Stimulated activated naive CD8-positive, alpha-beta T cell treated with anti-CD3 and anti-CD28 coated beads, Interleukin-15, amount 100 ng/mL, for 72 hours (primary cell): ENCODE results near the gene C1QTNF8.
A peak's percentile ranks its signal among the peaks of the same experiment; 100 is the strongest.
"Not testable (repeated sequence)": the region's sequence is repeated elsewhere in the genome, so short reads cannot be mapped to it uniquely, and the experiment has no call there.

Experiments used
- ATAC-seq: fragments of 150-1000 bp; cut with Tn5 transposase; 2 replicates; pipeline ENCODE4 v1.10.0; 2021; ENCODE audit warnings: mild to moderate bottlenecking, moderate library complexity
- DNase-seq, 2 donors: peaks; one replicate each; pipeline ENCODE4 v3.0.0; 2021 to 2022
- H3K27ac Mint-ChIP-seq, 2 donors: one replicate each; pipeline ENCODE4 v1.8.0; 2022; ENCODE audit warnings: mild to moderate bottlenecking in 2 of 2, mixed read lengths in 2 of 2, moderate library complexity in 2 of 2
- H3K27me3 Mint-ChIP-seq: one replicate; pipeline ENCODE4 v1.8.0; 2022; ENCODE audit warnings: mixed read lengths
- H3K4me1 Mint-ChIP-seq: one replicate; pipeline ENCODE4 v1.8.0; 2022; ENCODE audit warnings: mild to moderate bottlenecking, mixed read lengths
- H3K4me3 Mint-ChIP-seq, 2 donors: one replicate each; pipeline ENCODE4 v1.8.0; 2022; ENCODE audit warnings: mild to moderate bottlenecking in 2 of 2, mixed read lengths in 2 of 2, moderate library complexity in 1 of 2
- H3K9me3 Mint-ChIP-seq, 2 donors: one replicate each; pipeline ENCODE4 v1.8.0; 2022; ENCODE audit warnings: mixed read lengths in 2 of 2

The C1QTNF8 gene

DNA sequence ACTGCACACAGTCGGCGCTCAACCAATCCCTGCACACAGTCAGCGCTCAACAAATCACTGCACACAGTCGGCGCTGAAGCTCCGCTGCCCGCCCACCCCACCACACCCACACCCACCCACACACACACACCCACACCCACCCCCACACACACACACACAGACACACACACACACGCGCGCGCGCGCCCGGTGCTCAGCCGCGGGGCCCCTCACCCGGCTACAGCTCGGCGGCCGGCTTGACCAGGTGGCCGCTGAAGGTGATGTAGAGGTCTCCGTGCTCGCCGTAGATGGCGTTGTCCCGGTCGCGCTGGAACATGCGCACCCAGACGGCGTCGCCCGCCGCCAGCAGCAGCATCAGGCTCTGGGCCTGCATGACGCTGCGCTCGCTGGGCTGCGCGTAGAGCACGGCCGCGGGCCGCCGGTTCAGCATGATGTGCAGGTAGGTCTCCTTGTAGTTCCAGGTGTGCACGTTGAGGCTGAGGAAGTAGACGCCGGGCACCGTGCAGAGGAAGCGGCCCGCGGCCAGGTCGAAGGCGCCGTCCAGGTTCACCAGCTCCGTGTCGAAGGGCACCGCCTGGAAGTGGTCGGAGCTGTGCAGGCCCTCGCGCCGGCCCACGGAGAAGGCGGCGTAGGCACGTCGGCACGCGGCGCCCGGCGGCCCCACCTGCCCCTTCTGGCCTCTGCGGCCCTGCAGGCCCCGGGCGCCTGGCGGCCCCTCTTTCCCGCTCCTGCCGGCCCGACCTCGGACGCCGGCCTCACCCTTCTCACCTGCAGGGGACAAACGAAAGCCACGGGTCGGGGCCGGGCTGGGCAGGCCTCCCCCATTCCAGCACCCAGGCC lies 2.5 kb downstream of the C1QTNF8 start:
- DNase-seq (peak; percentile 56 to 69), ATAC-seq (peak; percentile 55)
- peak overlapping the region in 1 of 2 donors; percentile 55 for H3K4me3 Mint-ChIP-seq
- peaks cover 17% of the 10 kb centered on the region for H3K27me3 Mint-ChIP-seq
- peaks cover 0 to 7% of the 10 kb centered on the region in 2 donors for H3K9me3 Mint-ChIP-seq
- H3K4me1 Mint-ChIP-seq = peaks cover 5% of the 10 kb centered on the region
- peak overlapping the region in 1 of 2 donors; percentile 72 for H3K27ac Mint-ChIP-seq

DNA sequence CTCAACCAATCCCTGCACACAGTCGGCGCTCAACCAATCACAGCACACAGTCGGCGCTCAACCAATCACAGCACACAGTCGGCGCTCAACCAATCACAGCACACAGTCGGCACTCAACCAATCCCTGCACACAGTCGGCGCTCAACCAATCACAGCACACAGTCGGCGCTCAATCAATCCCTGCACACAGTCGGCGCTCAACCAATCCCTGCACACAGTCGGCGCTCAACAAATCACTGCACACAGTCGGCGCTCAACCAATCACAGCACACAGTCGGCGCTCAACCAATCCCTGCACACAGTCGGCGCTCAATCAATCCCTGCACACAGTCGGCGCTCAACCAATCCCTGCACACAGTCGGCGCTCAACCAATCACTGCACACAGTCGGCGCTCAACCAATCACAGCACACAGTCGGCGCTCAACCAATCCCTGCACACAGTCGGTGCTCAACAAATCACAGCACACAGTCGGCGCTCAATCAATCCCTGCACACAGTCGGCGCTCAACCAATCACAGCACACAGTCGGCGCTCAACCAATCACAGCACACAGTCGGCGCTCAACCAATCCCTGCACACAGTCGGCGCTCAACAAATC lies 3.3 kb downstream of the C1QTNF8 start:
- not testable (repeated sequence) for H3K4me1 Mint-ChIP-seq, H3K9me3 Mint-ChIP-seq, H3K27ac Mint-ChIP-seq, H3K4me3 Mint-ChIP-seq, DNase-seq, ATAC-seq
- peaks cover 22% of the 10 kb centered on the region for H3K27me3 Mint-ChIP-seq

DNA sequence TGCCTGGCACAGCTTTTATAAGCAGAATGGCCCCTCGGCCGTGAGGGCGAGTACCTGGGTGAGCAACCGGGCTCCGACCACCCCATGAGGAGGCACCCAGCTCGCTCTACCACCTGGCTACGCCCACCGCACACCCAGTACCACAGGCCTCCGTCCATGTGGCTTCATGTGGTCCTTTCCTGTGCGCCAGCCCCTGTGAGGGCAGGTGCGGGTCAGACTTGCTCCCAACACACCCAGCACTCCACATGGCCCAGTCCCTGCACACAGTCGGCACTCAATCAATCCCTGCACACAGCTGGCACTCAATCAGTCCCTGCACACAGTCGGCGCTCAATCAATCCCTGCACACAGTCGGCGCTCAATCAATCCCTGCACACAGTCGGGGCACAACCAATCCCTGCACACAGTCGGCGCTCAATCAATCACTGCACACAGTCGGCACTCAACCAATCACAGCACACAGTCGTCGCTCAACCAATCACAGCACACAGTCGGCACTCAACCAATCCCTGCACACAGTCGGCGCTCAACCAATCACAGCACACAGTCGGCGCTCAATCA lies 4.0 kb downstream of the C1QTNF8 start:
- H3K4me3 Mint-ChIP-seq = no peak overlapping the region

GRCh38 chr16:1090620-1091587 lies 5.1 kb downstream of the C1QTNF8 start:
- no peak overlapping the region for H3K4me3 Mint-ChIP-seq
- H3K27me3 Mint-ChIP-seq = peaks cover 23% of the 10 kb centered on the region
- DNase-seq (no peak), ATAC-seq (no peak)
- H3K4me1 Mint-ChIP-seq = peaks cover 5% of the 10 kb centered on the region
- H3K27ac Mint-ChIP-seq = no peak overlapping the region
- H3K9me3 Mint-ChIP-seq = peaks cover 0 to 8% of the 10 kb centered on the region in 2 donors

More for the DNA sequence above, 4.0 kb downstream of the C1QTNF8 start:
- peaks cover 0 to 7% of the 10 kb centered on the region in 2 donors for H3K9me3 Mint-ChIP-seq
- peaks cover 5% of the 10 kb centered on the region for H3K4me1 Mint-ChIP-seq
- H3K27ac Mint-ChIP-seq = no peak overlapping the region
- ATAC-seq = no peak
- peaks cover 22% of the 10 kb centered on the region for H3K27me3 Mint-ChIP-seq
- no peak for DNase-seq

GRCh38 chr16:1089822-1090619 lies 6.0 kb downstream of the C1QTNF8 start:
- ATAC-seq (no peak), DNase-seq (no peak)
- no peak overlapping the region for H3K27ac Mint-ChIP-seq
- H3K9me3 Mint-ChIP-seq = peaks cover 8 to 17% of the 10 kb centered on the region in 2 donors
- peaks cover 29% of the 10 kb centered on the region for H3K27me3 Mint-ChIP-seq
- H3K4me3 Mint-ChIP-seq = no peak overlapping the region
- peaks cover 5% of the 10 kb centered on the region for H3K4me1 Mint-ChIP-seq

DNA sequence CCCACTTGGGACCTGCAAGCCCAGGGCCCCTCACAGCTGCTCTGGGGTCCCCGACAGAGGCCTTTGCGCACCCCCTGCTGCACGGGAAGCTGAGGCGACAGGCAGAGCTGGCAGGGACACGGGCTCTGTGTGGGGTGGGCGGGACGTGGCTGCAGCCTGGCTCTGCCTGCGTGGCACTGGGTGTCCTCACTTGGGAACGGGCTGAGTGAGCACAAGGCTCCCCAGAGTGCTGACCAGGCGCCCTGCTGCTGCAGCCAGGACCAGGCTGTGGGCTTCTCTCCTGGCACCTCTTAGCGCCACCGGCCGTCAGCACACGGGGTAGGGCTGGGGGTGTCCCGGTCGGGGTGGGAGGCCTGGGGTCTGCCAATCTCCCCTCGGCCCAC lies 6.6 kb downstream of the C1QTNF8 start:
- H3K4me1 Mint-ChIP-seq = peaks cover 5% of the 10 kb centered on the region
- no peak overlapping the region for H3K4me3 Mint-ChIP-seq
- H3K27ac Mint-ChIP-seq = no peak overlapping the region
- DNase-seq (no peak), ATAC-seq (no peak)
- peaks cover 35% of the 10 kb centered on the region for H3K27me3 Mint-ChIP-seq
- peaks cover 8 to 23% of the 10 kb centered on the region in 2 donors for H3K9me3 Mint-ChIP-seq

DNA sequence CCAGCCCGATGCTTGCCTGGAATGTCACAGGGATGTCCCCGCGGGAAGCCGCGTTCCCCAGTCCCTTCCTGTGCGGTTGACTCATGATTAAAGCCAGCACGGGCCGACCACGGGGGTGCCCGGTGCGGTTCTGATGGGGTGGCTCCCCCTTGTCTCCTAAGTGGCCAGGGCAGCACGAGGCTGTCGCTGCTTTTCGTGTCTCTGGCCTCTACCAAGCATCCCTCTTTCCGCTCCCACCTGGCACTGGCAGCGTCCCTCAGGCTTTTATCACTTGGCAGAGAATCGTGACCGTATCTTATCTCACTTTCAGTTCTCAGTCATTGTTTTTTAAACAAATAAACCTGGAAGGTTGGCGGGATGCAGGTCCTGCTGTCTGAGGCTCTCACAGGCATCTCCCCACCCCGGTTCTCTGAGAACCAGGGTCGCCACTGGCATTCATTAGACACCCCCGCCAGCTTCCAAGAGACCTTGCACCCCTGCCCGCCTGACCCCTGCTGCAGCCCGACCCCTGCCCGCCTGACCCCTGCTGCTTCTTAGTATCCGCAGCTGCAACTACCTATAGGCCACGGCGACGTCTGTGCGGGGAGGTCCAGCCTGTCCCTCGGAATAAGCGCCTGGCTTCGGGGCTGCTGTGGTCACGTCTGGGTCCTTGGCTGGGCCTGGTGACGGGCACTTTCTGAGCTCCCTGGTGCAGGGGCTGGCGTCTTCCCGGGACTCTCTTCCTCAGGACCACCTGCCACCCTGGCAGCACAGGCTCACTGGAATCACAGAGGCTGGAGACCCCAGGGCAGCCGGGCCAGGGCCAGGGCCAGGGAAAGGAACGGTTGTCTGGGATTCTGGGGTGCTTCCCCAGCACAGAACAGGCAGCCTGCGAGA lies 7.5 kb downstream of the C1QTNF8 start:
- DNase-seq (no peak), ATAC-seq (no peak)
- H3K27me3 Mint-ChIP-seq = peaks cover 40% of the 10 kb centered on the region
- peaks cover 4% of the 10 kb centered on the region for H3K4me1 Mint-ChIP-seq
- H3K27ac Mint-ChIP-seq = no peak overlapping the region
- H3K9me3 Mint-ChIP-seq = peaks cover 8 to 30% of the 10 kb centered on the region in 2 donors
- no peak overlapping the region for H3K4me3 Mint-ChIP-seq

DNA sequence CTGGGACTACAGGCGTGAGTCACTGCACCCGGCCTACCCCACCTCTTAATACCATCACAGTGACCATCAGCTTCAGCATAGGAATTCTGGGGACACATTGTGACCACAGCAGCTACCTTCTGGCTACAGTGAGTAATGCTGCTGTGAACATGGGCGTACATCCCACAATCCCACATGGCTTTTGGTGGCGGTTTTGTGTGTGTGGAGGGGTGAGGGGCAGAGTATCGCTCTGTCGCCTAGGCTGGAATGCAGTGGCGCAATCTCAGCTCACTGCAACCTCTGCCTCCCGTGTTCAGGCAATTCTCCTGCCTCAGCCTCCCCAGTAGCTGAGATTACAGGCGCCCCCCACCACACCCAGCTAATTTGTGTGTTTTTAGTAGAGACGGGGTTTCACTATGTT lies 9.6 kb downstream of the C1QTNF8 start:
- not testable (repeated sequence) for H3K4me1 Mint-ChIP-seq, H3K4me3 Mint-ChIP-seq, DNase-seq, H3K27ac Mint-ChIP-seq, ATAC-seq
- Mint-ChIP-seq H3K9me3 (peaks cover 8 to 25% of the 10 kb centered on the region in 2 donors), H3K27me3 (peaks cover 48% of the 10 kb centered on the region)

- Mint-ChIP-seq H3K27ac (no peak overlapping the region), H3K9me3 (peaks cover 8 to 25% of the 10 kb centered on the region in 2 donors), H3K27me3 (peaks cover 59% of the 10 kb centered on the region), H3K4me1 (no peaks in the 10 kb centered on the region), H3K4me3 (no peak overlapping the region)
- no peak for ATAC-seq
- no peak for DNase-seq
These were observed 11.1 kb downstream of the C1QTNF8 start for GRCh38 chr16:1084971-1085370.

DNA sequence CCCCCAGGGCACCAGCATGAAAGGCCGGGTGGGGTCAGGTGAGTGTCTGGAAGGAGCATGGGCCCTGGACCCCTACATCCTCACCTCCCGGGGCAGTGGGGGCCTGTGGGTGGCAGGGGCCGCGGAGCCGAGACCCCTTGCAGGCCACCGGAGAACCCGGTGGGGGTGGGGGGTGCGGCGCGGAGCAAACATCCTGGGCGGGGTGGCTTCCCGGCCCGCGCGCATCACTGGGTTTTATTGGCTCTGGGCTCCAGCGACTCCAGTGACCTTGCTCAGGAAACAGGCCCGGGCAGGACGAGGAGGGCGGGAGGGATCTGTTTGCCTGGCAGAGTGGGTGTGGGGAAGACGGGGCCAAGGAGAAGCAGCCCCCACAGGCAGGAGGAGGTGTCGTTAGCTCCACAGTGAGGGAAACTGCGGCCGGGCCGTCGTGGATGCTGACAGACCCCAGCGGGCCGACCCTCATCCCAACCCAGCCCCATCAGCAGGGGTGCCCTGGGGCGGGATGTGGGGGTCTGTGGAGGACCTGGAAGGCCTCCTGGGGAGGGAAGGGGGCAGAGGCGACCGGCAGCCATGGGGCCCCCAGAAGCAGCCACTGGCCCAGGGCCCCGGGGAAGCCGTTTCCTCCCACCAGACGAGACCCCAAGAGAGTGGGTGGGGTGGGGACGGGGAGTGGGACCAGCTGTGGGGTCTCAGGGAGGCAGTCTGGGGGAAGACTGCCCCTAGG lies 12.9 kb downstream of the C1QTNF8 start:
- Mint-ChIP-seq H3K27me3 (peaks cover 63% of the 10 kb centered on the region), H3K27ac (no peak overlapping the region), H3K4me3 (no peak overlapping the region), H3K9me3 (peaks cover 8 to 25% of the 10 kb centered on the region in 2 donors), H3K4me1 (no peaks in the 10 kb centered on the region)
- ATAC-seq = no peak
- DNase-seq = no peak

- DNase-seq = no peak
- Mint-ChIP-seq H3K9me3 (peaks cover 8 to 25% of the 10 kb centered on the region in 2 donors), H3K27me3 (peaks cover 69% of the 10 kb centered on the region), H3K4me1 (no peaks in the 10 kb centered on the region), H3K4me3 (no peak overlapping the region), H3K27ac (no peak overlapping the region)
- no peak for ATAC-seq
These were observed 13.6 kb downstream of the C1QTNF8 start for GRCh38 chr16:1082266-1082951.

- Mint-ChIP-seq H3K4me1 (no peaks in the 10 kb centered on the region), H3K27me3 (peaks cover 75% of the 10 kb centered on the region), H3K4me3 (no peak overlapping the region), H3K27ac (no peak overlapping the region), H3K9me3 (peaks cover 8 to 25% of the 10 kb centered on the region in 2 donors)
- ATAC-seq (no peak), DNase-seq (no peak)
These were observed 14.2 kb downstream of the C1QTNF8 start for GRCh38 chr16:1081734-1082265.
